GM18858 (cell line): ENCODE results near the gene OR6Q1.

Source experiments
- ATAC-seq: cut with Tn5 transposase; IDR thresholded peaks from one replicate; pipeline ENCODE4 v1.9.1; 2021; ENCODE audit not compliant: unreplicated experiment

Gene OR6Q1

DNA sequence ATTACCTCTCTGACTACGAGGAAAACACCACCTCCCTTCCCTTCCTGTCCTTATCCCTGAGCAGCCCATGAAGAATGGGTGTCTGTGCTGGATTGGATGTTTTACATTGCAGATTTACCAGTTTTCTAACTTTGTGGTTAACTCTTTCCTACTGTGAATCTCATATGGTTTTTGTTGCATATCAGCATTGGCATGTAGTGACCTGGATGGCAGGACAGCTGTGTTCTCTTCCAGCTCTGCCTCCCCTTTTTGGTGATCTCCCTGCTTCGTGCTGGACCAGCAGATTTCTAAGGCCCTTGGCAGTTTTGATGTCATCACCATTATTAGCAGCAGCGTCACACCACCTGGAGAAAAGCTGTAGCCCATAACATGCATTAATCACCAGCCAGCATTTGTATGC lies 26.7 kb downstream of the OR6Q1 start:
- no peak for ATAC-seq

DNA sequence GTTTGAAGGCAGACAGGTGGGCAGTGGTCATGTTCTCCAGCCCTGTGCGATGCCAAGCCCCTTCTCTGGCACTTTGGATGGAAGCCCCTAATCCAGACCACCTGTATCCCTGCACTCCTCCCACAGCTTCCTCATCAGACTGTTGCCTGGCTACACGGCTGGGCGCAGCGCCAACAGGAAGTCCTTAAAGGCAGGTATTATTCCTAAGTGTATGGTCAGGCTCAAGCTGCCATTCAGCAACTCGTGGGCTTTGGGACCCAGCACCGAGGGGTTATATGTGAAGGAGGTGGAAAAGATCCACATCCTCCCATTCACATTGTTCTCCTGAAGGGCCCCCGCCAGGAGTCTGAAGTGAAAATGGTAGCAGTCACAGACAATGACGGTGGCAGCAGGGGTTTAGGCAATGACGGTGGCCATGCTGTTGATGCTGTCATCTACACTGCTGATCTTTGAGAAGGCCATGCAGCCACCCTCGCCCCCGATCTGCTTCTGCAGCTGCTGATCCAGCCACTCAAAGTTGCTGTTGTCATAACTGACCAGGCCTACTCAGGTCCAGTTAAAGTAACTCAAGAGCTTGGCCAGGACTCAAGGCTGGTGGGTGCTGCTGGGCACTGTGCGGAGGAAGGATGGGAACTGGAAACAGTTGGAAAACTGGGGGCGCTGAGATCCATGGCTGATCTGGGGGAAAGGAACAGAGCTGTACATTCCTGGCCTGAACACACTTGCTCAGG lies 27.7 kb downstream of the OR6Q1 start:
- ATAC-seq: no peak

DNA sequence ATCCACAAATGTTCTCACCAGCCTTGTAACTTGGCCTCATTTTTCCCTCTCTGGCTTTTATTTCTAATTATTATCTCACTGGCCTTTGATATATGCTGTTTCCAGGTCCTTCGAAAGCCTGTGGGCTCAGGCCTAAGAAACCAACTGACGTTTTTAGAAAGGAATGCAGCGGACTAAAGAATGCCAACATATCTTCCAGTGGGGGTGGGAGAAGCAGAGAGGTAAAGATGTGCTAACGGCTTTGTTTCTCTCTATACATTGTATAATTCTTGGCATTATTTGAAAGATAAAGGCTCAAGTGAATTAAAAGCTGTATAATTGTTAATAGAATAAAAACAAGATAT lies 28.2 kb downstream of the OR6Q1 start:
- ATAC-seq: no peak

DNA sequence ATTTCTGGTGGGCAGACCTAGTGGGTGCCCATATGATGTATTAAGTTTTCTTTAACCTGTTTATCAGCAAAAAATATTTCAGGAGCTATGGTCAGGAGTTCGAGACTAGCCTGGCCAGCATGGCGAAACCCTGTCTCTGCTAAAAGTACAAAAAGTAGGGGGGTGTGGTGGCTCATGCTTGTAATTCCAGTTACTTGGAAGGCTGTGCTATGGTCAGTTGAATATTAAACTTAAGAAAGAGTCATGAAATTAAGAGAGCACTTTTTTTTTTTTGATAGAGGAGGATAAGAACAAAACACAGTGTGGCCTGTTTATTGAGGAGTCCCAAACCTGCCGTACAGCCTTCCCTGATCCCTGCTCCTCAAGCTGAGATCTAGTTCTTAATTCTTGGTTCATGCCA lies 29.8 kb downstream of the OR6Q1 start:
- ATAC-seq: no peak

DNA sequence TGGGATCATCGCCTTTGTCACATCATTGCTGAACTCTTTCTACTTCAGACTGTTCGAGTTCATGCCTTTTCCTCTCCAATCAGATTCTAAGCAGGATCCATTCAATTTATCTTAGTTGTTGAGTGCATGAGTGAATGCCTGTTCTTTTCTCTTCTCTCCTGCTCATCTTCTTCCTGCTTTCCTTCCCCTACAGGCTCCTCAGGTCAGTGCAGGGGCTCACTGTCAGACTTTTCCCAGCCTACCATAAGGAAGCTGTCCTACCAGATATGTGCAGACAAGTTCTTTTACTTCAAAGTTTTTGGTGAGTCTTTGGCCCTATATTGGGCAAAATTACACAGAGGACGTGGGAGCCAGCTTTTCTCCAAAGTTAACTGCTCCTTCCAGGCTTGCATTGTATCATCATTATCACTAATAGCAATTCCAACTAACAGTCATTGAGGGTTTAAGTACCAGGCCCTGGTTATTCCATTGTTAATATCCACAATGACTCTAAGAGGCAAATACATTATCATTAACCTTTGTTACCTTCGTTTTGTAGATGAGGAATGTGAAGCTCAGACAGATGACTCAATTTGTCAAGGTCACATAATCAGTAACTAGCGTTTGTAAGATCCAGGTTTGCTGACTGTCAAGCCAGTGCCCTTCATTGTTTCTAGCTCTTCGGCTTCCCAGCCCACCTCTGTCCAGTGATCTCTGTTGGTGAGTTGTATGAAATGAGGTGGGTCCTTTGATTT lies 30.4 kb downstream of the OR6Q1 start:
- no peak for ATAC-seq

DNA sequence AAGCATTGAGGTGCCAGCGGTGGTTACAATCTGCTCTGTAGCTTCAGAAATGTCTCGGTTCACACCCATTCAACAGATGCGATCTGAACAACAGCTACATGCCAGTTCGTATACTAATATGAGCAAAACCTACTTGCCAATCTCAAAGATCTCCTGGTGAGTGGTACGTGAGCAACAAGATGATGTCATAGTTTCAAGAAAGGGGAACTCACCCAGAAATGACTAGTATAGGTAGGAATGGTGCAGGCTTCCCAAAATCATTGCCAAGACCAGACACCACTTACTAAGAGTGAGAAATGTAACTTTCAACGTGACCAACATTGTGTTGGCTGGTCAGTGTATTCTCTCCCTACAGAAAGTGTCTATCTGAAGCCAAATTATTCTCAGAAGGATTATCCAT lies 31.1 kb downstream of the OR6Q1 start:
- ATAC-seq: peak; percentile 49

DNA sequence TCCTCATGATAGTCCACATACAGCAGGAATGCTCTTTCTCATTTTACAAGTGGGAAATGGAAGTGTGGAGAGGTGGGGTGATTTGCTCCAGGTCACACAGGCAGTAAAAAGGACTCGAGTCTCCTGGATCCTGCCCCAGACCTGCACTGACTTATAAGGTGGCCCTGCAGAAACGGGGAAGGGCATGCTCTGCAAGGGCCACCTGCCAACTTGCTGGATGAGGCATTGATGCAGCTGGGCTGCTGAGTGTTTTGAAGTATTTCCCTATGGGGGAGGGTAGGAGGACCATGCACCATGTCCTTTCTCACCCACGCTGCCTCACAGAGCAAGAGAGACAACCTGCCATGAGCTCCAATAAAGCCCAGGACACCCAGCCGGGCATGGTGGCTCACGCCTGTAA lies 36.9 kb downstream of the OR6Q1 start:
- ATAC-seq: no peak

DNA sequence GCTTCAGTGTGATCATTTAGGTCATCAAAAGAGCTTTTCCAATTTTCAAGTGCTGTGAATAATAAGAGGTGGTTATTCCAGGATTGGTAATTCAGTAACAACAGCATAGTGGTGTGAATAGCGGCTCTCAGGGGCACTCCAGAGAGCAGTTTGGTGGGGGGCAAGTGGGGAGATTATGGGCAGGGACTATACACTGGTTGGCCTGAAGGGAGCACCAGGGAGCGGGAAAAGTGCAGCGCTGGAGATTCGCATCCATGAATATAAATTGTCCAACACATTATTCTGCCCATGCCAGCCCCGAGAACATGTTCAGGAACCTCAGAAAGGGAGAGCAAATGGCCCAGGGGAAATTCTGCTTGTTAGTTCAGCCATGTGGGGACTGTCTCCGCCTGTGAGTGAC lies 37.9 kb downstream of the OR6Q1 start:
- ATAC-seq: no peak

DNA sequence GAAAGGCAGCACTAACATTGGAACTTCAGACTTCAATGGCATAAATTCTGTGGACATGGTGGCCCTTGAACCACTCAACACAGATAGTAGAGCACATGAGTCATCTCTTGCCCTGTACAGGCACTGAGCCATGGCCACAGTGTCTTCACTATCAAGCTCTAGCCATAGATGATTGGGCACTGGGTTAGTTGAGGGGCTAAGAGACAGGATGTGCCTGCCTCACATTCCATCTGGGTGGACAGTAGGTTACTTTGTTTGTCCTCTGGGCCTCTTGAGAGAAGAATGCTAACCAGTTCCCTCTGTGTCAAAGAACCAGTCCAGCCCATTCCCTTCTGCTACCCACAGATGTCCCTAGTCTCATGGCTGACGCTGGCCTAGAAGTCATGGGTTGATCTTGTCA lies 39.8 kb downstream of the OR6Q1 start:
- no peak for ATAC-seq

DNA sequence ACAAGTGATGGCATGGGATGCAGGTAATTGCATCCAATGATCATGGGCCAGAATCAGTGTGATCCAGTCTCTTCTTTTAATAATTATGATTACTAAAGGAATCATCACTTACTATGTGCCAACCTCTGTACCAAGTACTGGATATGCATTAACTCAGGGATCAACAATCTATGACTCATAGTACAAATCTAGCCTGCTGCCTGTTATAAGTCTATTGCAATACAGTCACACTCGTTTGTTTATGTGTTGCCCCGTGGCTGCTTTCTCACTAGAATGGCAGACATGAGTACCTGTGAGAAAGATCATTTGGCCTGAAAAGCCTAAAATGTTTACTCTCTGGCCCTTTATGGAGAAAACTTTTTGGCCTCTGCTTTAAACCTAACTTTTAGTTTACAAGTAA lies 45.0 kb downstream of the OR6Q1 start:
- ATAC-seq: no peak
